Type B pancreatic cell (in vitro differentiated cells): ENCODE results near the gene ZNF804A. TPM values are rescaled to one million over a fixed set of nuclear protein-coding genes. Genes with fewer than 3 reads are reported as not detected.

ENCODE experiments used
- DNase-seq: peaks from one replicate; pipeline ENCODE4 v3.0.0; 2021; ENCODE audit warnings: mixed read lengths; ENCODE audit not compliant: unreplicated experiment; ENCODE audit errors: extremely low spot score
- H3K27ac Mint-ChIP-seq: 2 replicates; pipeline ENCODE4 v1.8.0; 2021; ENCODE audit warnings: mild to moderate bottlenecking, mixed read lengths
- H3K27me3 Mint-ChIP-seq: 2 replicates; pipeline ENCODE4 v1.8.0; 2021; ENCODE audit warnings: mixed read lengths
- H3K36me3 Mint-ChIP-seq: 2 replicates; pipeline ENCODE4 v1.8.0; 2021; ENCODE audit warnings: mixed read lengths
- H3K4me1 Mint-ChIP-seq: one replicate; pipeline ENCODE4 v1.8.0; 2021; ENCODE audit warnings: mixed read lengths; ENCODE audit not compliant: unreplicated experiment
- H3K4me3 Mint-ChIP-seq: 2 replicates; pipeline ENCODE4 v1.8.0; 2021; ENCODE audit warnings: mild to moderate bottlenecking, mixed read lengths
- H3K9me3 Mint-ChIP-seq: 2 replicates; pipeline ENCODE4 v1.8.0; 2021; ENCODE audit warnings: mixed read lengths
- total RNA-seq: library from RNA; stranded (reverse); gene quantifications from 2 replicates; pipeline ENCODE4 v1.2.1, GENCODE V29; 2021; ENCODE audit warnings: low replicate concordance
- TF ChIP-seq, protein P1 (sequence below): fragments of 200-600 bp; sonication (generic); conservative IDR thresholded peaks from 2 replicates; pipeline ENCODE4 v1.5.0; 2021; ENCODE audit warnings: antibody characterized with exemption, mild to moderate bottlenecking

The ZNF804A gene
- total RNA-seq, 1 donor from 2014 or later, result 2.0 TPM

DNA sequence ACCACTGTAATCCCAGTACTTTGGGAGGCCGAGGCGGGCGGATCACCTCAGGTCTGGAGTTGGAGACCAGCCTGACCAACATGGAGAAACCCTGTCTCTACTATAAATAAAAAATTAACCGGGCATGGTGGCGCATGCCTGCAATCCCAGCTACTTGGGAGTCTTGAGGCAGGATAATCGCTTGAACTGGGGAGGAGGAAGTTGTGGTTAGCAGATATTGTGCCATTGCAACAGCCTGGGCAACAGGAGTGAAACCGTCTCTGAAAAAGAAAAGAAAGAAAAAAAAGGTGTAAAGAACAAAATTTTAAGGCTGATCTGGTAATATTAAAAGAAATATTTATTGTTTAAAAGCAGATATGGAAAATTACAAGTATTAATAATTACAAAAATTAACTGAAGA is 29.7 kb downstream of the ZNF804A start:
- TF ChIP-seq, protein P1, sequence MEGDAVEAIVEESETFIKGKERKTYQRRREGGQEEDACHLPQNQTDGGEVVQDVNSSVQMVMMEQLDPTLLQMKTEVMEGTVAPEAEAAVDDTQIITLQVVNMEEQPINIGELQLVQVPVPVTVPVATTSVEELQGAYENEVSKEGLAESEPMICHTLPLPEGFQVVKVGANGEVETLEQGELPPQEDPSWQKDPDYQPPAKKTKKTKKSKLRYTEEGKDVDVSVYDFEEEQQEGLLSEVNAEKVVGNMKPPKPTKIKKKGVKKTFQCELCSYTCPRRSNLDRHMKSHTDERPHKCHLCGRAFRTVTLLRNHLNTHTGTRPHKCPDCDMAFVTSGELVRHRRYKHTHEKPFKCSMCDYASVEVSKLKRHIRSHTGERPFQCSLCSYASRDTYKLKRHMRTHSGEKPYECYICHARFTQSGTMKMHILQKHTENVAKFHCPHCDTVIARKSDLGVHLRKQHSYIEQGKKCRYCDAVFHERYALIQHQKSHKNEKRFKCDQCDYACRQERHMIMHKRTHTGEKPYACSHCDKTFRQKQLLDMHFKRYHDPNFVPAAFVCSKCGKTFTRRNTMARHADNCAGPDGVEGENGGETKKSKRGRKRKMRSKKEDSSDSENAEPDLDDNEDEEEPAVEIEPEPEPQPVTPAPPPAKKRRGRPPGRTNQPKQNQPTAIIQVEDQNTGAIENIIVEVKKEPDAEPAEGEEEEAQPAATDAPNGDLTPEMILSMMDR, result no peak
- DNase-seq, result no peak
- H3K4me1 Mint-ChIP-seq, result no peaks in the 10 kb centered on the region
- no peak overlapping the region for H3K4me3 Mint-ChIP-seq
- no peaks in the 10 kb centered on the region for H3K36me3 Mint-ChIP-seq
- no peaks in the 10 kb centered on the region for H3K9me3 Mint-ChIP-seq
- no peak overlapping the region for H3K27ac Mint-ChIP-seq
- no peaks in the 10 kb centered on the region for H3K27me3 Mint-ChIP-seq

DNA sequence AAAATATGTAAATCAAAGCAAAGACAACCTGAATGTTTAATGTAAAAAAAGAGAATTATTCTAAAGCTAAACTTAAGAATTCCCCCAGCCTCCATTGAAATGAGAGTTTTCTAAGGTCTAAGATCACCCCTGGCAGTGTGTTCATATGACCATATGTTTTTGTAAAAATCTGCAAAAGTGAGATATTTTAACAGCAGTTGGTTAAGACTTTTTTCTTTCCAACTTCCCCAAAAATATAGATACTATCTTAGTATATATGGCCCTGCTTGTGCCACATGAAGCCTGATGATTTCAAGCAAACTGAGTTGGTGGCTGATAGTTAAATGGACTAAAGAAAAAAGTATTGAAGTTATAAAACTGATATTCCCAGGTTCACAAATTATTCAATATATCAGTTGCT is 35.4 kb downstream of the ZNF804A start:
- DNase-seq, result no peak
- Mint-ChIP-seq H3K27ac (no peak overlapping the region), H3K27me3 (no peaks in the 10 kb centered on the region), H3K4me1 (no peaks in the 10 kb centered on the region), H3K36me3 (no peaks in the 10 kb centered on the region), H3K9me3 (no peaks in the 10 kb centered on the region), H3K4me3 (no peak overlapping the region)
- TF ChIP-seq, protein P1, result no peak

DNA sequence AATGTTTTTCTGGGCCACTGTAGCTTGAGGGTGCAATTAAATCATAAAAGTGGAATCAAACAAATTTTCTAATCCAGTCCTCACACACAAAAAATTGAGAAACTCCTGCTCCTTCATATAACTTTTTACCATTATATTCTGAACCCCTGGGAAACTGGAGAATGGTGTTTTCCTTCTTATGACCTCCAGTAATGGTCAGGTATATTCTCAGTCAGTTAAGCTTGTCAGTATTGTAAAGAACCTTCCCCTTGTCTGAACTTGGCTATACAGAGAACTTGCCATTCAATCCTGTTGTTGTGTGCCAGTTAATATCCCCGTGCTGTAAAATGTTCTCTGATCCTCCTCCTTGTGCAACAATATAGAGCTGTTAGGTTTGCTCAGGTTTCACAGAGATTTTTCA is 39.5 kb downstream of the ZNF804A start:
- H3K27me3 Mint-ChIP-seq, result no peaks in the 10 kb centered on the region
- H3K4me3 Mint-ChIP-seq, result no peak overlapping the region
- no peaks in the 10 kb centered on the region for H3K9me3 Mint-ChIP-seq
- H3K36me3 Mint-ChIP-seq, result no peaks in the 10 kb centered on the region
- H3K27ac Mint-ChIP-seq, result no peak overlapping the region
- TF ChIP-seq, protein P1, result no peak
- no peak for DNase-seq
- no peaks in the 10 kb centered on the region for H3K4me1 Mint-ChIP-seq

DNA sequence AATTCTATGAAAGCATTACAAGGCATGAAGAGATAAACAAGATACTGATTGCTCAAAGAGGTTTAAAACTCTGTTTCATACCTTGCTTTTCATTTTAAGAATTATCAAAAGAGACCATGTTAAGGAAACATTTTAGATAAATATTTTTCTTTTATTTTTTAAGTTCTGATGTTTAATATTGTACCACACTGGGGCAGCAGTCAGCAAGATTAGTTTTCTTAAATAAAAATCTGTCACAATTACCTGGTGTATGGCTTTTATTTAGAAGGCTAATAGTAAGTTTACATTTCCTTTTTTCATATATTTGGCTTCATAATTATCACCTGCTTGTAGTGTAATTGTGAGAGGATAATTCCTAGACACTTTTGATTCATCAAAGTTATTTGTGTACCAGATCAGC is 46.4 kb downstream of the ZNF804A start:
- Mint-ChIP-seq H3K4me1 (no peaks in the 10 kb centered on the region), H3K4me3 (no peak overlapping the region)

DNA sequence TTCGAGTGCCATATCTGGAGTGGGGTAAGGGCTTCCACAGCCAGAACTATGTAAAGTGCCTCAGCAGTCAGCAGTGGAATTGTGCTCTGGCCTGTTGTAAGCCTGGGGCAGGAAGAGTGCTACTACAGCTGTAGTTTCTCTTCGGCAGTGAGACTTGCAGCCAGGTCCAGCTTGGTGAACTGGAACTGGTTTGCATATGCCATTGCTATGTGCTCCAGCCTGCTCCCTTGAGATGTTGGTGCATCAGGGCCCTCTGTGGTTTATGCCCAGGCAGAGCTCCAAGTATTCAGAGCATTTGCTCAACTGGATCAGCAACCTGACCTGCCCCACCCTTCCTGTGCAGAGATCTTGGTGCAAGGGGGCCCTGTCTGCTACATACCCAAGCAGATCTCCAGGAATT is 47.8 kb downstream of the ZNF804A start:
- H3K27me3 Mint-ChIP-seq, result no peaks in the 10 kb centered on the region
- no peak overlapping the region for H3K4me3 Mint-ChIP-seq
- H3K36me3 Mint-ChIP-seq, result no peaks in the 10 kb centered on the region
- TF ChIP-seq, protein P1, result no peak
- no peaks in the 10 kb centered on the region for H3K4me1 Mint-ChIP-seq
- H3K9me3 Mint-ChIP-seq, result no peaks in the 10 kb centered on the region
- DNase-seq, result no peak
- no peak overlapping the region for H3K27ac Mint-ChIP-seq

More for the DNA sequence above, 46.4 kb downstream of the ZNF804A start:
- TF ChIP-seq, protein P1, result no peak
- Mint-ChIP-seq H3K36me3 (no peaks in the 10 kb centered on the region), H3K9me3 (no peaks in the 10 kb centered on the region), H3K27me3 (no peaks in the 10 kb centered on the region), H3K27ac (no peak overlapping the region)
- DNase-seq, result no peak

DNA sequence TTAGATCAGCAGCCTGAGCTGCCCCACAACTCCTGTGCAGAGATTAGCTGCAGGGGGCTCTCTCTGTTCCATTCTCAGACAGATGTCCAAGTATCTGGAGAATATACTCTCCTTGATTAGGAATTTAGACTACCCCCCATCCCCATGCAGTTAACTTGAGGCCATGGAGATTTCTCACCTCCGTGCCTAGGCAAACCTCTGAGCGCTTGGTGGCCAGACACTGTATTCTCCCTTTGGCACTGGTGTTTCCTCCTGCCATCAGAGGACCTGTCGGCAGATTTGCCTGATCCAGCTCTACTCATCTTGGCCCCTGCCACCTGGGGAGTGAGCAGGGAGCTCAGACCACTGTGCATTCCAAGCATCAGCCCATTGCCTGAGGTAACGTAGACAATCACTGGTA is 48.3 kb downstream of the ZNF804A start:
- Mint-ChIP-seq H3K9me3 (no peaks in the 10 kb centered on the region), H3K27me3 (no peaks in the 10 kb centered on the region), H3K36me3 (no peaks in the 10 kb centered on the region), H3K4me3 (no peak overlapping the region), H3K27ac (no peak overlapping the region), H3K4me1 (no peaks in the 10 kb centered on the region)
- no peak for DNase-seq
- TF ChIP-seq, protein P1, result no peak
